ENCODE results near the gene LRRC49.

LRRC49 gene

GRCh38 chr15:70954733-70955132, 62.1 kb downstream of the LRRC49 start:
- Histone ChIP-seq H3K27me3 (ENCODE audit: control insufficient read depth, low read length) (no peaks in the 10 kb centered on the region), H3F3A (ENCODE audit: control insufficient read depth, insufficient read depth) (no peaks in the 10 kb centered on the region), H3K4me2 (ENCODE audit: low read length) (no peak overlapping the region), H3K79me2 (ENCODE audit: control insufficient read depth, low read length) (no peaks in the 10 kb centered on the region), H3K36me3 (ENCODE audit: control insufficient read depth, low read length) (no peaks in the 10 kb centered on the region), H3K27ac (ENCODE audit: low read depth, low read length) (no peak overlapping the region), H3K4me1 (ENCODE audit: control insufficient read depth, low read length) (no peaks in the 10 kb centered on the region), H3K4me3 (ENCODE audit: low read length) (no peak overlapping the region), H3K9me3 (ENCODE audit: control insufficient read depth, insufficient read depth, low read length) (peaks cover 3% of the 10 kb centered on the region; the same call in 1 of the 2 replicates), H4K20me1 (ENCODE audit: control insufficient read depth, insufficient read depth, low read depth, low read length) (no peaks in the 10 kb centered on the region), H3K9me2 (replicated peaks; ENCODE audit: control insufficient read depth, low read length) (no peaks in the 10 kb centered on the region)
- TF ChIP-seq CTCF (IDR thresholded peaks at IDR 0.05; ENCODE audit: low read depth, low read length, poor library complexity, severe bottlenecking) (no peak), EZH2phosphoT487 (IDR thresholded peaks at IDR 0.05; ENCODE audit: borderline replicate concordance, low read length) (no peak)

DNA sequence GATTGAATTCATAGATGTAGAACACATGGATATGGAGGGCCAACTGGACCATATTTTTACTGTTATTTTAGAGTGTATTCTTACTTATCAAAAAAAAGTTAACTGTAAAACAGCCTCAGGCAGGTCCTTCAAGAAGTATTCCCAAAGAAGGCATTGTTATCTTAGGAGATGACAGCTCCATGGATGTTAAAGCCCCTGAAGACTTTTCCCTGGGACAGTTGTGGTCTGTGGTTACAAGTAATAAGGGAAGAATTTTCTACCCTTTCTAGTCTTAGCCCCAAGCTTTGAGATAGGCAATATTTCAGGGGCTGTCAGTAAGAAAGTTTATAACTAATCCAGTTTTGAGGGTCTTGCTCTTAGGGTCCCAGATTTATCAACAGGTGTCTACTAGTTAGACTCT, 62.5 kb downstream of the LRRC49 start:
- Histone ChIP-seq H3K79me2 (ENCODE audit: control insufficient read depth, low read length) (no peaks in the 10 kb centered on the region), H3F3A (ENCODE audit: control insufficient read depth, insufficient read depth) (no peaks in the 10 kb centered on the region), H3K36me3 (ENCODE audit: control insufficient read depth, low read length) (no peaks in the 10 kb centered on the region), H3K9me2 (replicated peaks; ENCODE audit: control insufficient read depth, low read length) (no peaks in the 10 kb centered on the region), H3K4me1 (ENCODE audit: control insufficient read depth, low read length) (no peaks in the 10 kb centered on the region), H3K4me2 (ENCODE audit: low read length) (no peak overlapping the region), H4K20me1 (ENCODE audit: control insufficient read depth, insufficient read depth, low read depth, low read length) (no peaks in the 10 kb centered on the region), H3K9me3 (ENCODE audit: control insufficient read depth, insufficient read depth, low read length) (peaks cover 3% of the 10 kb centered on the region; the same call in 1 of the 2 replicates), H3K4me3 (ENCODE audit: low read length) (no peak overlapping the region), H3K27ac (ENCODE audit: low read depth, low read length) (no peak overlapping the region), H3K27me3 (ENCODE audit: control insufficient read depth, low read length) (no peaks in the 10 kb centered on the region)
- no peak for TF ChIP-seq EZH2phosphoT487 (IDR thresholded peaks at IDR 0.05; ENCODE audit: borderline replicate concordance, low read length)
- TF ChIP-seq CTCF (IDR thresholded peaks at IDR 0.05; ENCODE audit: low read depth, low read length, poor library complexity, severe bottlenecking): no peak

- no peaks in the 10 kb centered on the region for H3K79me2 ChIP-seq (ENCODE audit: control insufficient read depth, low read length)
- no peak for TF ChIP-seq CTCF (IDR thresholded peaks at IDR 0.05; ENCODE audit: low read depth, low read length, poor library complexity, severe bottlenecking)
- TF ChIP-seq EZH2phosphoT487 (IDR thresholded peaks at IDR 0.05; ENCODE audit: borderline replicate concordance, low read length): no peak
- no peak overlapping the region for H3K4me3 ChIP-seq (ENCODE audit: low read length)
- H4K20me1 ChIP-seq (ENCODE audit: control insufficient read depth, insufficient read depth, low read depth, low read length): no peaks in the 10 kb centered on the region
- no peaks in the 10 kb centered on the region for H3K9me3 ChIP-seq (ENCODE audit: control insufficient read depth, insufficient read depth, low read length)
- no peaks in the 10 kb centered on the region for H3K4me1 ChIP-seq (ENCODE audit: control insufficient read depth, low read length)
- no peaks in the 10 kb centered on the region for H3K9me2 ChIP-seq (replicated peaks; ENCODE audit: control insufficient read depth, low read length)
- no peaks in the 10 kb centered on the region for H3K27me3 ChIP-seq (ENCODE audit: control insufficient read depth, low read length)
- no peaks in the 10 kb centered on the region for H3F3A ChIP-seq (ENCODE audit: control insufficient read depth, insufficient read depth)
- H3K4me2 ChIP-seq (ENCODE audit: low read length): no peak overlapping the region
- H3K36me3 ChIP-seq (ENCODE audit: control insufficient read depth, low read length): no peaks in the 10 kb centered on the region
- H3K27ac ChIP-seq (ENCODE audit: low read depth, low read length): no peak overlapping the region
Observed at GRCh38 chr15:70956201-70956995, 63.8 kb downstream of the LRRC49 start.
